H1 (cell line): ENCODE measurements around the gene SLC11A1. TPM values are rescaled to one million over a fixed set of nuclear protein-coding genes. Genes with fewer than 3 reads are reported as not detected.
A peak's percentile ranks its signal among the peaks of the same experiment; 100 is the strongest.

ENCODE experiments used
- CTCF ChIA-PET: fragments of 300-600 bp; sonication (Branson Sonifier 250); formaldehyde crosslinking; loops from one replicate; lab custom pipeline; 2021; ENCODE audit not compliant: partially characterized antibody; lab: Charles Lee
- POLR2A ChIA-PET: fragments of 300-600 bp; sonication (Branson Sonifier 250); formaldehyde crosslinking; loops from one replicate; lab custom pipeline; 2021; ENCODE audit warnings: inconsistent platforms; ENCODE audit not compliant: partially characterized antibody; lab: Charles Lee
- DNase-seq, 2 experiments: peaks; one replicate each; pipeline versions ENCODE4 v3.0.0 to v3.0.0-alpha.2; 2010 to 2022; ENCODE audit warnings: low spot score in 2 of 2, low read depth in 1 of 2, mixed read lengths in 1 of 2
- FAIRE-seq: peaks from 2 replicates; lab custom pipeline; 2011; peaks lifted over from hg19 to GRCh38; lab: Jason Lieb, UNC
- H2AFZ ChIP-seq: 2 replicates; pipeline ENCODE4 v1.8.1; 2012; ENCODE audit warnings: low read length, inconsistent platforms
- H2AK5ac ChIP-seq: 2 replicates; pipeline ENCODE4 v1.6.1; 2013; ENCODE audit warnings: low read depth, low read length
- H2BK120ac ChIP-seq: replicated peaks from 2 replicates; pipeline ENCODE3; 2013; ENCODE audit warnings: low read depth, low read length, inconsistent platforms
- H2BK12ac ChIP-seq: 2 replicates; pipeline ENCODE4 v1.6.1; 2013; ENCODE audit warnings: low read depth, low read length
- H2BK15ac ChIP-seq: 2 replicates; pipeline ENCODE4 v1.6.1; 2013; ENCODE audit warnings: low read length
- H2BK20ac ChIP-seq: 2 replicates; pipeline ENCODE4 v1.6.1; 2013; ENCODE audit warnings: low read length
- H2BK5ac ChIP-seq: 2 replicates; pipeline ENCODE4 v1.6.1; 2013; ENCODE audit warnings: low read depth, low read length
- H3K14ac ChIP-seq: 2 replicates; pipeline ENCODE4 v1.6.1; 2013; ENCODE audit warnings: inconsistent platforms; ENCODE audit not compliant: insufficient read length
- H3K18ac ChIP-seq: 2 replicates; pipeline ENCODE4 v1.6.1; 2013; ENCODE audit warnings: low read length; ENCODE audit errors: extremely low read depth
- H3K23ac ChIP-seq: 2 replicates; pipeline ENCODE4 v1.6.1; 2013; ENCODE audit warnings: inconsistent platforms; ENCODE audit not compliant: insufficient read length
- H3K23me2 ChIP-seq: 2 replicates; pipeline ENCODE4 v1.6.1; 2013; ENCODE audit warnings: low read depth, low read length
- H3K27ac ChIP-seq: 2 replicates; pipeline ENCODE4 v1.6.1; 2011; ENCODE audit warnings: low read depth, low read length, inconsistent platforms
- H3K27me3 ChIP-seq, 4 experiments: replicated peaks in 1 of 4; 1 replicate in 1 of 4; 2 replicates in 3 of 4; pipeline versions ENCODE4 v1.6.1 to v1.8.1; 2011 to 2013; ENCODE audit warnings: low read length in 3 of 4, mild to moderate bottlenecking in 3 of 4, inconsistent platforms in 2 of 4, mixed read lengths in 2 of 4, moderate library complexity in 1 of 4; ENCODE audit not compliant: control insufficient read depth in 3 of 4, insufficient read depth in 3 of 4; ENCODE audit errors: extremely low read depth in 1 of 4
- H3K36me3 ChIP-seq, 4 experiments: 2 replicates each; pipeline versions ENCODE4 v1.6.1 to v1.8.1; 2011 to 2013; ENCODE audit warnings: mild to moderate bottlenecking in 4 of 4, low read length in 3 of 4, moderate library complexity in 2 of 4, control low read depth in 1 of 4, inconsistent platforms in 1 of 4; ENCODE audit not compliant: insufficient read depth in 4 of 4, control insufficient read depth in 2 of 4
- H3K4ac ChIP-seq: replicated peaks from 2 replicates; pipeline ENCODE3; 2013; ENCODE audit warnings: low read length, low read depth, mixed read lengths, inconsistent platforms; ENCODE audit not compliant: insufficient read length
- H3K4me1 ChIP-seq, 4 experiments: replicated peaks in 1 of 4; 1 replicate in 1 of 4; 2 replicates in 3 of 4; pipeline versions ENCODE4 v1.6.1 to v1.8.1; 2011 to 2013; ENCODE audit warnings: low read length in 3 of 4, inconsistent platforms in 2 of 4, mixed read lengths in 1 of 4; ENCODE audit not compliant: insufficient read depth in 4 of 4, control insufficient read depth in 3 of 4
- H3K4me2 ChIP-seq, 2 experiments: 2 replicates each; pipeline versions ENCODE4 v1.6.1 to v1.8.1; 2011 to 2013; ENCODE audit warnings: low read depth in 2 of 2, low read length in 2 of 2, control low read depth in 1 of 2, inconsistent platforms in 1 of 2, mild to moderate bottlenecking in 1 of 2; ENCODE audit not compliant: insufficient read depth in 1 of 2
- H3K4me3 ChIP-seq, 4 experiments: fragments of 200-600, 300-600 bp in 1 of 4; sonication (generic), shearing (Covaris generic), sonication (Bioruptor Twin) in 1 of 4; 2 replicates each; pipeline versions ENCODE4 v1.5.1 to v1.8.1; 2011 to 2016; ENCODE audit warnings: low read length in 4 of 4, low read depth in 3 of 4, control low read depth in 2 of 4, inconsistent platforms in 2 of 4, mild to moderate bottlenecking in 2 of 4, mixed read lengths in 1 of 4, moderate library complexity in 1 of 4; ENCODE audit not compliant: insufficient read depth in 2 of 4; ENCODE audit errors: extremely low read depth in 1 of 4
- H3K56ac ChIP-seq: replicated peaks from 2 replicates; pipeline ENCODE3; 2013; ENCODE audit warnings: low read depth, mild to moderate bottlenecking, mixed read lengths, low read length, inconsistent platforms; ENCODE audit not compliant: insufficient read length
- H3K79me1 ChIP-seq: 2 replicates; pipeline ENCODE4 v1.6.1; 2013; ENCODE audit warnings: low read depth, low read length, control low read depth
- H3K79me2 ChIP-seq, 2 experiments: 2 replicates each; pipeline versions ENCODE4 v1.6.1 to v1.8.1; 2012 to 2013; ENCODE audit warnings: low read length in 2 of 2, mild to moderate bottlenecking in 2 of 2, inconsistent platforms in 1 of 2; ENCODE audit not compliant: insufficient read depth in 2 of 2, control insufficient read depth in 1 of 2
- H3K9ac ChIP-seq, 4 experiments: replicated peaks in 1 of 4; 1 replicate in 1 of 4; 2 replicates in 3 of 4; pipeline versions ENCODE4 v1.6.1 to v1.8.1; 2011 to 2013; ENCODE audit warnings: low read depth in 3 of 4, low read length in 3 of 4, control low read depth in 2 of 4, mild to moderate bottlenecking in 2 of 4, moderate library complexity in 2 of 4, inconsistent platforms in 1 of 4; ENCODE audit errors: extremely low read depth in 1 of 4
- H3K9me3 ChIP-seq, 2 experiments: 2 replicates each; pipeline versions ENCODE4 v1.6.1 to v1.8.1; 2012 to 2013; ENCODE audit warnings: mild to moderate bottlenecking in 2 of 2, moderate library complexity in 2 of 2, control low read depth in 1 of 2, inconsistent platforms in 1 of 2, low read depth in 1 of 2, low read length in 1 of 2, mixed read lengths in 1 of 2; ENCODE audit not compliant: insufficient read depth in 2 of 2
- H4K20me1 ChIP-seq, 2 experiments: replicated peaks in 1 of 2; 2 replicates each; pipeline versions ENCODE3 to v1.8.1; 2011 to 2013; ENCODE audit warnings: inconsistent platforms in 2 of 2, low read length in 2 of 2, mild to moderate bottlenecking in 1 of 2; ENCODE audit not compliant: insufficient read depth in 2 of 2, control insufficient read depth in 1 of 2
- H4K5ac ChIP-seq: 2 replicates; pipeline ENCODE4 v1.6.1; 2013; ENCODE audit warnings: low read length, low read depth, mixed read lengths, inconsistent platforms; ENCODE audit not compliant: insufficient read length
- H4K8ac ChIP-seq: 2 replicates; pipeline ENCODE4 v1.8.0; 2013; ENCODE audit warnings: mild to moderate bottlenecking, moderate library complexity, low read length, inconsistent platforms; ENCODE audit not compliant: insufficient read depth; ENCODE audit errors: extremely low read depth
- H4K91ac ChIP-seq: replicated peaks from 2 replicates; pipeline ENCODE3; 2013; ENCODE audit warnings: low read length, mixed read lengths, inconsistent platforms; ENCODE audit not compliant: insufficient read length
- ASH2L ChIP-seq: fragments of 200-600, 300-600 bp; sonication (generic); IDR thresholded peaks from one replicate; pipeline ENCODE4 v1.7.1; 2017; ENCODE audit warnings: low read length
- BACH1 ChIP-seq: IDR thresholded peaks from 2 replicates; pipeline ENCODE4 v1.6.1; 2012; ENCODE audit warnings: low read length, improper control_type of control experiment
- BCL11A ChIP-seq, 2 experiments: IDR thresholded peaks; one replicate each; pipeline ENCODE4 v1.6.1; 2011; ENCODE audit warnings: low read depth in 2 of 2, low read length in 2 of 2, mild to moderate bottlenecking in 2 of 2
- CHD2 ChIP-seq: IDR thresholded peaks from 2 replicates; pipeline ENCODE4 v1.6.1; 2012; ENCODE audit warnings: low read length, improper control_type of control experiment
- CTBP2 ChIP-seq: IDR thresholded peaks from 2 replicates; pipeline ENCODE4 v1.7.0; 2011; ENCODE audit warnings: borderline replicate concordance, mild to moderate bottlenecking, moderate library complexity, mixed read lengths, low read length; ENCODE audit not compliant: insufficient read depth, insufficient read length
- KDM4A ChIP-seq: IDR thresholded peaks from one replicate; pipeline ENCODE4 v1.7.1; 2012; ENCODE audit warnings: low read depth, mild to moderate bottlenecking, moderate library complexity, low read length, inconsistent platforms; ENCODE audit not compliant: severe bottlenecking
- RAD21 ChIP-seq, 2 experiments: IDR thresholded peaks in 1 of 2; conservative IDR thresholded peaks in 1 of 2; 2 replicates each; pipeline ENCODE4 v1.6.1; 2011; ENCODE audit warnings: low read depth in 2 of 2, low read length in 2 of 2, improper control_type of control experiment in 1 of 2, inconsistent platforms in 1 of 2, mild to moderate bottlenecking in 1 of 2, moderate library complexity in 1 of 2
- TAF1 ChIP-seq: IDR thresholded peaks from 2 replicates; pipeline ENCODE4 v1.6.1; 2011; ENCODE audit warnings: mild to moderate bottlenecking, low read depth, low read length
- TCF12 ChIP-seq: IDR thresholded peaks from 2 replicates; pipeline ENCODE4 v1.6.1; 2011; ENCODE audit warnings: low read depth, mild to moderate bottlenecking, low read length
- TEAD4 ChIP-seq: IDR thresholded peaks from 2 replicates; pipeline ENCODE4 v1.6.1; 2012; ENCODE audit warnings: low read depth, low read length, inconsistent platforms, mixed read lengths
- YY1 ChIP-seq: IDR thresholded peaks from 2 replicates; pipeline ENCODE4 v1.6.1; 2011; ENCODE audit warnings: low read depth, mild to moderate bottlenecking, low read length
- WGBS, 2 experiments: shearing (Covaris generic) in 1 of 2; methylation state at CpG; one replicate each; pipeline versions ENCODE4 v1.1.6 to v1.1.7; 2013 to 2015; ENCODE audit warnings: low lambda C conversion rate in 2 of 2, mixed read lengths in 2 of 2, inconsistent platforms in 1 of 2, low coverage in 1 of 2, missing lambda C conversion rate in 1 of 2; ENCODE audit not compliant: insufficient replicate concordance in 2 of 2, insufficient coverage in 1 of 2, insufficient read length in 1 of 2; ENCODE audit errors: extremely low coverage in 1 of 2, missing lambda C conversion rate in 1 of 2; 5-methylcytosine and 5-hydroxymethylcytosine counted together
- polyA plus RNA-seq, 7 experiments: library from polyadenylated mRNA; depleted of rRNA in 3 of 7; stranded (reverse) in 5 of 7; unstranded in 2 of 7; fragments of >200 nt in 5 of 7; fragments of 200-250 nt in 2 of 7; gene quantifications; 1 replicate in 5 of 7; 2 replicates in 1 of 7; 4 replicates in 1 of 7; pipeline versions ENCODE4 v1.2.1 to v1.2.3, GENCODE V29; 2011 to 2013; ENCODE audit warnings: missing spikeins in 2 of 7, mixed read lengths in 2 of 7
- total RNA-seq: library from RNA; stranded (reverse); fragmentation: NEBNext Ultra II Directional; extraction: Animal tissue kit (Norgen Biotek cat#: 25700); gene quantifications from 2 replicates; pipeline ENCODE4 v1.2.1, GENCODE V29; 2021

Gene SLC11A1
- total and polyA plus RNA-seq, 2 of the 8 experiments (the other 6 are each of a cell fraction or from before 2014, with no cell fraction given), result 0.20 to 0.43 TPM

DNA sequence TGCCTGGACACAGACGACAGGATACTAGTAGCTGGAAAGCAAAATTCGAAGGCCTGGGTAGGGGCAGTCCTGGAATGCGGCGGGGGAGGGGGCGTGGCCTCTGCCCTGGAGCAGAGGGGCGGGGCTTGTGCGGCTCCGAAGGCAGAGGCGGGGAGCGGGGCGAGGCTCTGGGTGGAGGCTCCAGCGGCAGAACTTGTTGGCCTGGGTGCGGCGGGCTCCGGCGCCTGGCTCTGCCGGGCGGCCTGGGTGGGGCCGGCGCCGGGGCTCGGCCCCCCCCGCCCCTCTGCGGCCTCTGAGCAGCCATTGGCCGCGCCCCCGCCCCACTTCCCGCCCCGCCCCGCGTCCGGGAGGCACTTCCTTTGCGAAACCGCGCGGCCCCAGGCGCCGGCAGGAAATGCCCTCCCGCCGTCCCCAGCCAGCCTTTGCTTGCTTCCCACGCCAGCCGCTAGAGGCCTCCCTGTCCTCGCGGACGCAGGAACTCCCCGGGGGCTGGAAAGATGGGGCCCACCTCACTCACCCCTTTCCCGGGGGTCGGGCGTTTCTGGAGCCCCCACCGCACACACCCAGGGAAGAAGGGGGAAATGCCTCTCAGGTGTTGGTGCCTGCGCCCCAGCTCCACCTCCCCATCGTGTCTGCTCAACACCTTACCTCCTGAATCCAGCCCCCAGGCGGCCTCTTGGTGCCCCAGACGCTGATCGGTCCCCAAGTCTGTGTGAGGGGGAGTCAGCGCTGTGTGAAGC lies 24.3 kb downstream of the SLC11A1 start:
- H3K79me1 ChIP-seq, result no peaks in the 10 kb centered on the region
- H2BK15ac ChIP-seq, result no peak overlapping the region
- peak overlapping the region; percentile 100 for H3K18ac ChIP-seq
- H2BK20ac ChIP-seq, result no peak overlapping the region
- peak overlapping the region; percentile 97 for H4K8ac ChIP-seq
- peaks cover 12 to 25% (median 19%) of the 10 kb centered on the region in 4 experiments for H3K4me1 ChIP-seq
- H3K4ac ChIP-seq, result peak overlapping the region; percentile 76
- H3K4me3 ChIP-seq, result peak overlapping the region; percentile 45 to 75 (median 62)
- H4K91ac ChIP-seq, result peak overlapping the region; percentile 95
- no peak overlapping the region for H3K14ac ChIP-seq
- no peaks in the 10 kb centered on the region for H3K9me3 ChIP-seq
- H3K27ac ChIP-seq, result peak overlapping the region; percentile 82; the same call in 1 of the 2 replicates
- peaks cover 0 to 11% (median 4%) of the 10 kb centered on the region in 4 experiments; a peak in 2 of 8 replicates for H3K36me3 ChIP-seq
- no peak for FAIRE-seq
- H3K4me2 ChIP-seq, result peak overlapping the region; percentile 88 to 98
- peaks cover 3% of the 10 kb centered on the region for H3K23me2 ChIP-seq
- peaks cover 0 to 2% of the 10 kb centered on the region in 2 experiments for H4K20me1 ChIP-seq
- peak overlapping the region; percentile 82 for H3K56ac ChIP-seq
- no peaks in the 10 kb centered on the region for H3K79me2 ChIP-seq
- H4K5ac ChIP-seq, result peak overlapping the region; percentile 97
- ChIA-PET POLR2A (interaction anchor here (0.6 to 5.5 kb wide), 11 partner anchors 11 to 185 kb away, joined by 3 to 35 read pairs (median 4); partner anchors contain the start of genes AAMP, PNKD and VIL1), CTCF (interaction anchor here (0.6 to 3.6 kb wide), 14 partner anchors 9 to 133 kb away, joined by 3 to 13 read pairs (median 4); no protein-coding TSS in a partner anchor)
- no peak overlapping the region for H3K23ac ChIP-seq
- WGBS, 2 experiments, result 3% methylated on average over 24 of the region's 56 CpGs; no CpG with 5 or more reads in 1 of the 2 experiments
- peak; percentile 85 to 98 for DNase-seq
- H2BK12ac ChIP-seq, result peak overlapping the region; percentile 52
- no peaks in the 10 kb centered on the region for H3K27me3 ChIP-seq
- H2AFZ ChIP-seq, result peak overlapping the region; percentile 91
- no peak overlapping the region for H2AK5ac ChIP-seq
- H3K9ac ChIP-seq, result peak overlapping the region in 3 of 4 experiments; percentile 35 to 62 (median 55); a peak in 5 of 7 replicates
- peak overlapping the region; percentile 93 for H2BK5ac ChIP-seq
- peak overlapping the region; percentile 51 for H2BK120ac ChIP-seq
- peak; percentile 54; the same call in 1 of the 2 replicates for TF ChIP-seq CHD2
- peak; percentile 8 for TF ChIP-seq ASH2L
- TF ChIP-seq YY1, result peak; percentile 59; the same call in 1 of the 2 replicates
- TF ChIP-seq TAF1, result peak; percentile 15; the same call in 1 of the 2 replicates
- no peak for TF ChIP-seq TCF12
- TF ChIP-seq RAD21 (IDR thresholded peaks at IDR 0.05 in 1 of 2, conservative IDR thresholded peaks at IDR 0.05 in 1 of 2; ENCODE audit: low read depth in 2 of 2, low read length in 2 of 2), result peak; percentile 80
- TF ChIP-seq KDM4A, result peak; percentile 43
- TF ChIP-seq CTBP2, result peak; percentile 71
- TF ChIP-seq TEAD4, result peak; percentile 91
- no peak for TF ChIP-seq BCL11A (IDR thresholded peaks at IDR 0.05; ENCODE audit: low read depth in 2 of 2, low read length in 2 of 2)
- TF ChIP-seq BACH1, result peak; percentile 7; the same call in 1 of the 2 replicates
